Measurements from ENCODE around the gene DNLZ. TPM values are rescaled to one million over a fixed set of nuclear protein-coding genes. Genes with fewer than 3 reads are reported as not detected.
A peak's percentile ranks its signal among the peaks of the same experiment; 100 is the strongest.

Gene DNLZ
- total and polyA plus RNA-seq, 9 of the 15 experiments (the other 6 are each of a cell fraction or from before 2014, with no cell fraction given): 0.17 to 44.6 (median 3.4) TPM

DNA sequence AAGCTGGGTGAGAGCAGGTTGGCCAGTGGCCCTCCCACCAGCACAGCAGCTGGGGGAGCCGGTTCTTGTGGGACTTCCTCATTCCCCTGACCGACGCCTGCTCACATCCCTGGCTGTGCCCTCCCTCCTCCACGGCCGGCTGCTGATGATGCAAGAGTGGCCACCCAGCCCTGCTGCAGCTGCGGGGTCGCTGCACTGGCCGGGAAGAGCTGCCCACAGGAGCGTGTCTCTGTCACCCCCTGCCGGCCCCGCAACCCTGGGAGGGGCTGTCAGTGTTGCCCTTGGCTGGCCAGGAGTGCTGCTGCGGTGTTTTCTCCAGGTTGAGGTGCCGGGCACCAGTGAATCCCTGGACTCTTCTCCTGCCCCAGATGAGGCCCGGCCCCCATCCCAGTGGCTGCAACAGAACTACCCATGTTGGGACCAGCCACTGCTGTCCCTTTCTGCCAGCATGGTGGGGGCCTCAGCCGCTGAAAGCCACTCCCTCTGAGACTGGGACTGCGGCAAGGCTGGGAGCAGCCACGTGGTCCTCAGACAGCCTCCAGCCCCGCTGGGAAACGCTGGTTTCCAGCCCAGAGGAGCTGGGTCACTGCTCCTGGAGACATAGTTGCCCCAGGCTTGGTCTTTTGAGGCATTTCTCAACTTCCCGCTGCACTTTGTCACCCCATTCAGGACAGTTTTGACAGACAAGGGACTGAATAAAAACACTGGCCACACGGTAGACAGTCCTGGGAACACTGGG is 9.2 kb upstream of the DNLZ start (continued):
- TF ChIP-seq ZNF561 (CRISPR knock-in tag; conservative IDR thresholded peaks at IDR 0.05) (no peak), ZFP1 (CRISPR knock-in tag; IDR thresholded peaks at IDR 0.05) (no peak), PCBP1 (IDR thresholded peaks at IDR 0.05; ENCODE audit: low read depth, low read length, poor library complexity, severe bottlenecking) (peak; percentile 31), ZBTB1 (CRISPR knock-in tag; IDR thresholded peaks at IDR 0.05; ENCODE audit: borderline replicate concordance, low read depth) (no peak), KLF10 (CRISPR knock-in tag; IDR thresholded peaks at IDR 0.05) (no peak), PTBP1 (IDR thresholded peaks at IDR 0.05; ENCODE audit: low read depth, low read length) (0 out of 2 replicates have a peak, but pooled peaks have one; percentile 29), FOXP1 (CRISPR knock-in tag; IDR thresholded peaks at IDR 0.05) (no peak), USF2 (CRISPR knock-in tag; IDR thresholded peaks at IDR 0.05) (peak; percentile 68), ZNF668 (CRISPR knock-in tag; IDR thresholded peaks at IDR 0.05) (no peak), ATF2 (CRISPR knock-in tag; IDR thresholded peaks at IDR 0.05) (no peak), ZNF444 (CRISPR knock-in tag; IDR thresholded peaks at IDR 0.05) (no peak), GABPB2 (CRISPR knock-in tag; conservative IDR thresholded peaks at IDR 0.05) (no peak)
- TF ChIP-seq, protein P1, sequence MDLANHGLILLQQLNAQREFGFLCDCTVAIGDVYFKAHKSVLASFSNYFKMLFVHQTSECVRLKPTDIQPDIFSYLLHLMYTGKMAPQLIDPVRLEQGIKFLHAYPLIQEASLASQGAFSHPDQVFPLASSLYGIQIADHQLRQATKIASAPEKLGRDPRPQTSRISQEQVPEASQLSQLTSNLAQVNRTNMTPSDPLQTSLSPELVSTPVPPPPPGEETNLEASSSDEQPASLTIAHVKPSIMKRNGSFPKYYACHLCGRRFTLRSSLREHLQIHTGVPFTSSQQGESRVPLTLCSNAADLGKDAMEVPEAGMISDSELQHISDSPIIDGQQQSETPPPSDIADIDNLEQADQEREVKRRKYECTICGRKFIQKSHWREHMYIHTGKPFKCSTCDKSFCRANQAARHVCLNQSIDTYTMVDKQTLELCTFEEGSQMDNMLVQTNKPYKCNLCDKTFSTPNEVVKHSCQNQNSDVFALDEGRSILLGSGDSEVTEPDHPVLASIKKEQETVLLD (IDR thresholded peaks at IDR 0.05): no peak
- TF ChIP-seq, protein P2, sequence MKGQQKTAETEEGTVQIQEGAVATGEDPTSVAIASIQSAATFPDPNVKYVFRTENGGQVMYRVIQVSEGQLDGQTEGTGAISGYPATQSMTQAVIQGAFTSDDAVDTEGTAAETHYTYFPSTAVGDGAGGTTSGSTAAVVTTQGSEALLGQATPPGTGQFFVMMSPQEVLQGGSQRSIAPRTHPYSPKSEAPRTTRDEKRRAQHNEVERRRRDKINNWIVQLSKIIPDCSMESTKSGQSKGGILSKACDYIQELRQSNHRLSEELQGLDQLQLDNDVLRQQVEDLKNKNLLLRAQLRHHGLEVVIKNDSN (CRISPR knock-in tag; IDR thresholded peaks at IDR 0.05): peak; percentile 68
- TF ChIP-seq, protein P3, sequence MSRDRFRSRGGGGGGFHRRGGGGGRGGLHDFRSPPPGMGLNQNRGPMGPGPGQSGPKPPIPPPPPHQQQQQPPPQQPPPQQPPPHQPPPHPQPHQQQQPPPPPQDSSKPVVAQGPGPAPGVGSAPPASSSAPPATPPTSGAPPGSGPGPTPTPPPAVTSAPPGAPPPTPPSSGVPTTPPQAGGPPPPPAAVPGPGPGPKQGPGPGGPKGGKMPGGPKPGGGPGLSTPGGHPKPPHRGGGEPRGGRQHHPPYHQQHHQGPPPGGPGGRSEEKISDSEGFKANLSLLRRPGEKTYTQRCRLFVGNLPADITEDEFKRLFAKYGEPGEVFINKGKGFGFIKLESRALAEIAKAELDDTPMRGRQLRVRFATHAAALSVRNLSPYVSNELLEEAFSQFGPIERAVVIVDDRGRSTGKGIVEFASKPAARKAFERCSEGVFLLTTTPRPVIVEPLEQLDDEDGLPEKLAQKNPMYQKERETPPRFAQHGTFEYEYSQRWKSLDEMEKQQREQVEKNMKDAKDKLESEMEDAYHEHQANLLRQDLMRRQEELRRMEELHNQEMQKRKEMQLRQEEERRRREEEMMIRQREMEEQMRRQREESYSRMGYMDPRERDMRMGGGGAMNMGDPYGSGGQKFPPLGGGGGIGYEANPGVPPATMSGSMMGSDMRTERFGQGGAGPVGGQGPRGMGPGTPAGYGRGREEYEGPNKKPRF (IDR thresholded peaks at IDR 0.05; ENCODE audit: low read depth, low read length): no peak
- TF ChIP-seq, protein P4, sequence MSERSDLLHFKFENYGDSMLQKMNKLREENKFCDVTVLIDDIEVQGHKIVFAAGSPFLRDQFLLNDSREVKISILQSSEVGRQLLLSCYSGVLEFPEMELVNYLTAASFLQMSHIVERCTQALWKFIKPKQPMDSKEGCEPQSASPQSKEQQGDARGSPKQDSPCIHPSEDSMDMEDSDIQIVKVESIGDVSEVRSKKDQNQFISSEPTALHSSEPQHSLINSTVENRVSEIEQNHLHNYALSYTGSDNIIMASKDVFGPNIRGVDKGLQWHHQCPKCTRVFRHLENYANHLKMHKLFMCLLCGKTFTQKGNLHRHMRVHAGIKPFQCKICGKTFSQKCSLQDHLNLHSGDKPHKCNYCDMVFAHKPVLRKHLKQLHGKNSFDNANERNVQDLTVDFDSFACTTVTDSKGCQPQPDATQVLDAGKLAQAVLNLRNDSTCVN (CRISPR knock-in tag; IDR thresholded peaks at IDR 0.05): no peak
- TF ChIP-seq, protein P5, sequence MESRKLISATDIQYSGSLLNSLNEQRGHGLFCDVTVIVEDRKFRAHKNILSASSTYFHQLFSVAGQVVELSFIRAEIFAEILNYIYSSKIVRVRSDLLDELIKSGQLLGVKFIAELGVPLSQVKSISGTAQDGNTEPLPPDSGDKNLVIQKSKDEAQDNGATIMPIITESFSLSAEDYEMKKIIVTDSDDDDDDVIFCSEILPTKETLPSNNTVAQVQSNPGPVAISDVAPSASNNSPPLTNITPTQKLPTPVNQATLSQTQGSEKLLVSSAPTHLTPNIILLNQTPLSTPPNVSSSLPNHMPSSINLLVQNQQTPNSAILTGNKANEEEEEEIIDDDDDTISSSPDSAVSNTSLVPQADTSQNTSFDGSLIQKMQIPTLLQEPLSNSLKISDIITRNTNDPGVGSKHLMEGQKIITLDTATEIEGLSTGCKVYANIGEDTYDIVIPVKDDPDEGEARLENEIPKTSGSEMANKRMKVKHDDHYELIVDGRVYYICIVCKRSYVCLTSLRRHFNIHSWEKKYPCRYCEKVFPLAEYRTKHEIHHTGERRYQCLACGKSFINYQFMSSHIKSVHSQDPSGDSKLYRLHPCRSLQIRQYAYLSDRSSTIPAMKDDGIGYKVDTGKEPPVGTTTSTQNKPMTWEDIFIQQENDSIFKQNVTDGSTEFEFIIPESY (CRISPR knock-in tag; IDR thresholded peaks at IDR 0.05): peak; percentile 47; the same call in 1 of the 2 replicates

All from K562 (cell line).